ENCODE results near the gene TNFRSF4. TPM values are rescaled to one million over a fixed set of nuclear protein-coding genes. Genes with fewer than 3 reads are reported as not detected.

TNFRSF4 gene
- total RNA-seq, 4 donors from 2014 or later = 0.69 to 1.4 TPM; not detected in 2

GRCh38 chr1:1194723-1195122 lies 19.2 kb downstream of the TNFRSF4 start:
- no peak for DNase-seq (ENCODE audit: low spot score in 2 of 2)
- WGBS, 2 donors = 62 to 95% methylated on average over 3 of the region's 3 CpGs
- no peak overlapping the region for H3K4me3 ChIP-seq (ENCODE audit: low read depth, poor library complexity, severe bottlenecking)
- intact Hi-C loops (cut with DNase I; ENCODE audit: low total_unique reads) = no loop called here
- no peak for TF ChIP-seq POLR2A (IDR thresholded peaks at IDR 0.05)
- TF ChIP-seq, protein P1, sequence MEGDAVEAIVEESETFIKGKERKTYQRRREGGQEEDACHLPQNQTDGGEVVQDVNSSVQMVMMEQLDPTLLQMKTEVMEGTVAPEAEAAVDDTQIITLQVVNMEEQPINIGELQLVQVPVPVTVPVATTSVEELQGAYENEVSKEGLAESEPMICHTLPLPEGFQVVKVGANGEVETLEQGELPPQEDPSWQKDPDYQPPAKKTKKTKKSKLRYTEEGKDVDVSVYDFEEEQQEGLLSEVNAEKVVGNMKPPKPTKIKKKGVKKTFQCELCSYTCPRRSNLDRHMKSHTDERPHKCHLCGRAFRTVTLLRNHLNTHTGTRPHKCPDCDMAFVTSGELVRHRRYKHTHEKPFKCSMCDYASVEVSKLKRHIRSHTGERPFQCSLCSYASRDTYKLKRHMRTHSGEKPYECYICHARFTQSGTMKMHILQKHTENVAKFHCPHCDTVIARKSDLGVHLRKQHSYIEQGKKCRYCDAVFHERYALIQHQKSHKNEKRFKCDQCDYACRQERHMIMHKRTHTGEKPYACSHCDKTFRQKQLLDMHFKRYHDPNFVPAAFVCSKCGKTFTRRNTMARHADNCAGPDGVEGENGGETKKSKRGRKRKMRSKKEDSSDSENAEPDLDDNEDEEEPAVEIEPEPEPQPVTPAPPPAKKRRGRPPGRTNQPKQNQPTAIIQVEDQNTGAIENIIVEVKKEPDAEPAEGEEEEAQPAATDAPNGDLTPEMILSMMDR (IDR thresholded peaks at IDR 0.05) = no peak

DNA sequence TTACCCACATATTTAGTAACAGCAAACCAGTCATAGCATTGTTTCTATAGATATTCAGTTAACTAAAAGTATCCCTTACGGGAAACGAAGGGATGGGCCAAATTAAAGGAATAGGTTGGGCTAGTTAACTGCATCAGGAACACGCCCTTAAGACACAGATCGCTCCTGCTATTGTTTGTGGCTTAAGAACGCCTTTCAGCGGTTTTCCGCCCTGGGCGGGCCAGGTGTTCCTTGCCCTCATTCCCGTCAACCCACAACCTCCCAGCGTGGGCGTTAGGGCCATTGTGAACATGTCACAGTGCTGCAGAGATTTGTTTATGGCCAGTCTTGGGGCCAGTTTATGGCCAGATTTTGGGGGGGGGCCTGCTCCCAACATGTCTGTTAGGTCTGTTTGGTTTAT lies 22.2 kb downstream of the TNFRSF4 start:
- no peak for DNase-seq (ENCODE audit: low spot score in 2 of 2)
- intact Hi-C loops (cut with DNase I; ENCODE audit: low total_unique reads) = no loop called here
- no peak for TF ChIP-seq POLR2A (IDR thresholded peaks at IDR 0.05)
- TF ChIP-seq, protein P1 (IDR thresholded peaks at IDR 0.05) = no peak
- WGBS, 2 donors = 73 to 83% methylated on average over 11 of the region's 11 CpGs
- H3K4me3 ChIP-seq (ENCODE audit: low read depth, poor library complexity, severe bottlenecking) = no peak overlapping the region

DNA sequence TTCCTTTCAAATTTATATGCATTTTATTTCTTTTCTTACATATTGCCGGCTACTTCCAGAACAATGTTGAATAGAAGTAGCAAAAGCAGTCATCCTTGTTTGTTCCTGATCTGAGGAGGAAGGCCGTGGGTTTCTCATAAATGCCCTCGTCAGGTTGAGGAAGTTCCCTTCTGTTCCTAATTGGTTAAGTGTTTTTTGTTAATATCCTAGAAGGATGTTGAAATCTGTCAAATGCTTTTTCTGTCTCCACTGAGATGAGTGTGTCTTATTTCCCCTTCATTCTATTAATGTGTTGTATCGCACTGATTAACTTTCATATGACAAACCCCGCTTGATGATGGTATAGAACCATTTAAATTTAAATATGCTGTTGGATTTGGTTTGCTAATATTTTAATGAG lies 24.8 kb downstream of the TNFRSF4 start:
- no peak overlapping the region for H3K4me3 ChIP-seq (ENCODE audit: low read depth, poor library complexity, severe bottlenecking)
- intact Hi-C loops (cut with DNase I; ENCODE audit: low total_unique reads) = no loop called here
- no peak for TF ChIP-seq POLR2A (IDR thresholded peaks at IDR 0.05)
- TF ChIP-seq, protein P1 (IDR thresholded peaks at IDR 0.05) = no peak
- no peak for DNase-seq (ENCODE audit: low spot score in 2 of 2)
- WGBS, 2 donors = 70 to 82% methylated on average over 5 of the region's 5 CpGs

DNA sequence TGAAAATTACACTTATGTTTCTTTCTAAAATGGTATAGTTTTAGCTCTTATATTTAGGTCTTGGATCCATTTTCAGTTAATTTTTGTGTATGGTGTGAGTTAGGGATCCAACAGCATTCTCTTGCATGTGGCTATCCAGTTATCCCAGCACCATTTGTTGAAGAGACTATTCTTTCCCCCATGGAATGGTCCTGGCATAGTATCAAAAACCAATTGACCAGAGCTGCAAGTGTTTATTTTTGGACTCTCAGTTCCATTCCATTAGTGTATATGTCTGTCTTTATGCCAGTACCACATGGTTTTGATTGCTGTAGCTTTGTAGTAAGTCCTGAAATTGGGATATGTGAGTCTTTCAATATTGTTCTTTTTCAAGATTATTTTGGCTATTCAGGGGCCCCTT lies 26.0 kb downstream of the TNFRSF4 start:
- intact Hi-C loops (cut with DNase I; ENCODE audit: low total_unique reads) = no loop called here
- TF ChIP-seq POLR2A (IDR thresholded peaks at IDR 0.05) = no peak
- TF ChIP-seq, protein P1 (IDR thresholded peaks at IDR 0.05) = no peak
- H3K4me3 ChIP-seq (ENCODE audit: low read depth, poor library complexity, severe bottlenecking) = no peak overlapping the region
- no peak for DNase-seq (ENCODE audit: low spot score in 2 of 2)

GRCh38 chr1:1185101-1185765 lies 28.7 kb downstream of the TNFRSF4 start:
- no peak for TF ChIP-seq POLR2A (IDR thresholded peaks at IDR 0.05)
- TF ChIP-seq, protein P1 (IDR thresholded peaks at IDR 0.05) = no peak
- DNase-seq (ENCODE audit: low spot score in 2 of 2) = no peak
- intact Hi-C loops (cut with DNase I; ENCODE audit: low total_unique reads) = no loop called here
- 84% methylated on average over 29 to 30 of the region's 31 CpGs for WGBS, 2 donors
- no peak overlapping the region for H3K4me3 ChIP-seq (ENCODE audit: low read depth, poor library complexity, severe bottlenecking)

Data from lower leg skin (tissue), 4 donors.